C4-2B (cell line): ENCODE data around the gene SLC20A1.

Experiments
- H3K27ac ChIP-seq: fragments of 450-650 bp; 2 replicates; pipeline ENCODE4 v1.5.1; 2017
- ZFX ChIP-seq: fragments of 450-650 bp; IDR thresholded peaks from 2 replicates; pipeline ENCODE4 v1.6.1; 2017
- TF ChIP-seq, protein P1 (sequence below): fragments of 450-650 bp; conservative IDR thresholded peaks from 2 replicates; pipeline ENCODE4 v1.5.1; 2017; ENCODE audit warnings: mild to moderate bottlenecking

Gene SLC20A1, protein sequence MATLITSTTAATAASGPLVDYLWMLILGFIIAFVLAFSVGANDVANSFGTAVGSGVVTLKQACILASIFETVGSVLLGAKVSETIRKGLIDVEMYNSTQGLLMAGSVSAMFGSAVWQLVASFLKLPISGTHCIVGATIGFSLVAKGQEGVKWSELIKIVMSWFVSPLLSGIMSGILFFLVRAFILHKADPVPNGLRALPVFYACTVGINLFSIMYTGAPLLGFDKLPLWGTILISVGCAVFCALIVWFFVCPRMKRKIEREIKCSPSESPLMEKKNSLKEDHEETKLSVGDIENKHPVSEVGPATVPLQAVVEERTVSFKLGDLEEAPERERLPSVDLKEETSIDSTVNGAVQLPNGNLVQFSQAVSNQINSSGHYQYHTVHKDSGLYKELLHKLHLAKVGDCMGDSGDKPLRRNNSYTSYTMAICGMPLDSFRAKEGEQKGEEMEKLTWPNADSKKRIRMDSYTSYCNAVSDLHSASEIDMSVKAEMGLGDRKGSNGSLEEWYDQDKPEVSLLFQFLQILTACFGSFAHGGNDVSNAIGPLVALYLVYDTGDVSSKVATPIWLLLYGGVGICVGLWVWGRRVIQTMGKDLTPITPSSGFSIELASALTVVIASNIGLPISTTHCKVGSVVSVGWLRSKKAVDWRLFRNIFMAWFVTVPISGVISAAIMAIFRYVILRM

DNA sequence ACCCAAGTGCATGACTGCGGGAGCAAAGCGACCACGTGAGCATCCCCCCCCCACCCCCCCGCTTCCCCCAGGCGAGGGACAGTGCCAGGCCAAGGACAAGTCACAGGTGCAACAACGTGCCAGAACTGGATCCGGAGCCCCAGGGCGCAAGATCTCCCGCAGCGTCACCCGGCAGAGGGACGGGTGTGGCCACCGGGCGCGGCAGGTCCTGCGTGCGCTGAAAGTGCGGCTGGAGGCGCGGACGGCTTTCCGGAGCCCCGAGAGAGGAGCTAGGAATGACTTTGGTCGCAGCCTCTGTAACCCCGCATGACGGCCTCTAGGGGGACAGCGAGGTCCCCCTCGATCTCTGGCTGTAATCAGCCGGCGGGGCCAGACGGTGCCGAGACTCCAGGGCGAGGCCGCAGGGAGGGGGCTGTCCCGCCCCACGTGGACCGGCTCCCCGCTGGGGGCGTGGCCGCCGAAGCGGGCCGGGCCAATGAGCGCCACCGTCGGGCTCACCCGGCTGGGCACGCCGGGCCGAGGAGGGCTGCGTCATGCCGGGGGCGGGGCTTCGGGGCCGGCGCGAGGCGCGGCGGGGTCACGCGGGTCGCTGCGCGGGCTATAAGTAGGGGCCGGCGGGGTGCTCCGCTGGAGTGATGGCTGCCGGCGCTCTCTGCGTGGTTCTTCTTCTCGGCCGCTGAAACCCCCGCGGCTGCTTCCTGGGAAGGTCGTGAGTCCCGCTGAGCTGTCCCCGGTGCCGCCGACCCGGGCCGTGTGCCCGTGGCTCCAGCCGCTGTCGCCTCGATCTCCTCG, at the start of gene SLC20A1:
Gene SLC20A1 (plus strand): TSS at position 630 of the 792 bp plus-strand sequence. CDS start 890 bp downstream, outside the sequence.
- H3K27ac ChIP-seq = peak within 1 kb of the TSS; percentile 99
- TF ChIP-seq, protein P1, sequence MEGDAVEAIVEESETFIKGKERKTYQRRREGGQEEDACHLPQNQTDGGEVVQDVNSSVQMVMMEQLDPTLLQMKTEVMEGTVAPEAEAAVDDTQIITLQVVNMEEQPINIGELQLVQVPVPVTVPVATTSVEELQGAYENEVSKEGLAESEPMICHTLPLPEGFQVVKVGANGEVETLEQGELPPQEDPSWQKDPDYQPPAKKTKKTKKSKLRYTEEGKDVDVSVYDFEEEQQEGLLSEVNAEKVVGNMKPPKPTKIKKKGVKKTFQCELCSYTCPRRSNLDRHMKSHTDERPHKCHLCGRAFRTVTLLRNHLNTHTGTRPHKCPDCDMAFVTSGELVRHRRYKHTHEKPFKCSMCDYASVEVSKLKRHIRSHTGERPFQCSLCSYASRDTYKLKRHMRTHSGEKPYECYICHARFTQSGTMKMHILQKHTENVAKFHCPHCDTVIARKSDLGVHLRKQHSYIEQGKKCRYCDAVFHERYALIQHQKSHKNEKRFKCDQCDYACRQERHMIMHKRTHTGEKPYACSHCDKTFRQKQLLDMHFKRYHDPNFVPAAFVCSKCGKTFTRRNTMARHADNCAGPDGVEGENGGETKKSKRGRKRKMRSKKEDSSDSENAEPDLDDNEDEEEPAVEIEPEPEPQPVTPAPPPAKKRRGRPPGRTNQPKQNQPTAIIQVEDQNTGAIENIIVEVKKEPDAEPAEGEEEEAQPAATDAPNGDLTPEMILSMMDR = no peak; the same call in none of the 2 replicates
- no peak for TF ChIP-seq ZFX

DNA sequence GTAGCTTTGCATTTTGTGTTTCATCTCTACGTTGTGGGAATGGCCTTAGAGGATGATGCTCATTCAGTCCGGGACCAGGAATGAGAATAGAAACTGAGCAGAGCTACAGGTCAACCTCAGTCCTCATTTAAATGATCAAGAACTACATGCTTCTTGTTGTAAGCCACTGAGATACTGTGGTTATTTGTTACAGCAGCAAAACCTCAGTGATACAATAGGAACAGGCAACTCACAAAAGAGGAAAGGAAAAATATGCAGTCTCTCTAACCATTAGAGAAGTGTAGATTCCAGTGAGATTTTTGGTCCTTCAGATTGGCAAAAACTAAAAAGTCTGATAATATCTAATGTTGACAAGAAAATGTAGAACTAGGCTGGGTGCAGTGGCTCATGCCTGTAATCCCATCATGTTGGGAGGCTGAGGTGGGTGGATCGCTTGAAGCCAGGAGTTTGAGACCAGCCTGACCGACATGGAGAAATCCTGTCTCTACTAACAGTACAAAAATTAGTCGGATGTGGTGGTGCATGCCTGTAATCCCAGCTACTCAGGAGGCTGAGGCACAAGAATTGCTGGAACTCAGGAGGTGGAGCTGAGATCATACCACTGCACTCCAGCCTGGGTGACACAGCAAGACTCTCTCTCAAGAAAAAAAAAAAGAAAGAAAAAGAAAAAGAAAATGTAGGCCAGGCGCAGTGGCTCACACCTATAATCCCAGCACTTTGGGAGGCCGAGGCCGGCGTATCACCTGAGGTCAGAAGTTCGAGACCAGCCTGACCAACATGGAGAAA, 48.0 kb upstream of the SLC20A1 start:
- H3K27ac ChIP-seq = no peak overlapping the region
- TF ChIP-seq, protein P1 = no peak
- no peak for TF ChIP-seq ZFX

DNA sequence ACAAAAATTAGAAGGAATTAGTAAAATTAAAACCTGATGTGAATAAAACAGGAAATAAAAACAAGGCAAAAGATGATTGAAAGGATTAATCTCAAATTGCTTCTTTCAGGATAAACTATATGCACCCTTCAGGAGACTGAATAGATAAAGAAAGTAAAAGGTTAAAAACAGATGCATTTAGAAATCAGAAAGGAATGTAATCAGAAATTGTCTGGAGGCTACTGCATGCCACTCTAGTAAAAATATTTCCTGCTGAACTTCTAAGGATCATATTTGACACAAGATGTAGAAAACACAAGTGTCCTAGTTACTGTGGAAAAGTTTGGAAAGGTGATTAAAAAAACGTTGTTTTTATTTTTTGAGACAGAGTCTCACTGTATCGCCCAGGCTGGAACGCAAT, 45.1 kb upstream of the SLC20A1 start:
- no peak for TF ChIP-seq ZFX
- TF ChIP-seq, protein P1 = no peak
- H3K27ac ChIP-seq = no peak overlapping the region

DNA sequence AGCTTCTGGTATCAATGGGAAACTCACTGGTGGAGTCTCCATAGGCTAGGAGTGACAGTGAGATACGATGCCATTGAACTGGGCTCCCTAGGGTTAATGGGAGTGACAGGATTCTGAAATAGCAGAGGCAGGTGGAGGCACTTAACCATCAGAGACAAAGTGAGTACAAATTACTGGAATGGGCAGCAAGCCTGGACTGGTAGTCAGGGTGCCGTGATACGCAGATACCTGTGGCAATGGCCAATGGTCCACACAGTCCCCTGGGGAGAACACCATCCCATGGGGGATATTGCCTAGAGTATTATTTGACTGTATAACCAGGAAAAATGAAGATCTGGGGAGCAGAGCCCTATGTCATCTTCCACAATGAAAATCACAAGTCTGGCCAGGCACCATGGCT, 44.0 kb upstream of the SLC20A1 start:
- H3K27ac ChIP-seq = no peak overlapping the region
- no peak for TF ChIP-seq ZFX
- TF ChIP-seq, protein P1 = no peak

DNA sequence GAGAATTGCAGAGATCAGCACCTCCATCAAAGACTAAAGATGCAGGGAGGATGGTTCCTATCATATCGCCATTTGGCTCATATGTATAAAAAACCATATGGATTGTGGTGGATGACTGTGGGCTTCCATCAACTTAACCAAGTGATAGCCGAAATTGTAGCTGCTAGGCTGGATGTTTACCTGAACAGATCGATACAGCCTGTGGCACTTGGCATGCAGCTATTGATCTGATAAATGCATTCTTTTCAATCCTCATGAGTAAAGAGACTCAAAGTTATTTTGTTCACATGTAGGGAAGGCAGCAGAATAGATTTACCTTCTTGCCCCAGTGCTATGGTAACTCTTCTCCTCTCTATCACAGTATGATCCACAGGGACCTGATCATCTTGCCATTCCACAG, 42.8 kb upstream of the SLC20A1 start:
- no peak overlapping the region for H3K27ac ChIP-seq
- no peak for TF ChIP-seq ZFX
- TF ChIP-seq, protein P1 = no peak

DNA sequence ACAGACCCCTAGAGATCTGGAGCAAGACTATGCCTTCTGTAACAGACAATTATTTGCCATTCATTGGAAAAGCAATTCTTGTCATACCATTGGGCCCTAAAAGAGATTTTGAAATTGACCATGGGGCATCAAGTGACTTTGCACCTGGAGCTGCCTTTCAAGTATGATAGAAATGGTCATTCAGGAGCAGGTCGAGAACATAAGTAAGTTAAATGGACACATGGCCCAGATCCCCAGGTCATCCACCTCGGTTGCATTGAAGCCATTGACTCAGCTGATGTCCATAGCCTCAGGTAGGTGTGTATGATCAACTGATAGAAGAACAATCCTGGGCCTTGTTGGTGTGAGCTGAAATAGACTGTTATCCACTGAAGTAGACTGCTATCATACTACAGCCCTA, 42.0 kb upstream of the SLC20A1 start:
- no peak for TF ChIP-seq ZFX
- TF ChIP-seq, protein P1 = no peak
- H3K27ac ChIP-seq = no peak overlapping the region
